ENCODE data around the gene SLC34A3.

SLC34A3 gene

GRCh38 chr9:137218754-137219271 is 11.9 kb upstream of the SLC34A3 start:
- no peak for DNase-seq

- DNase-seq = no peak
Observed at GRCh38 chr9:137219757-137220316, 10.9 kb upstream of the SLC34A3 start.

GRCh38 chr9:137220317-137221094 is 10.2 kb upstream of the SLC34A3 start:
- no peak for DNase-seq

GRCh38 chr9:137221095-137221505 is 9.6 kb upstream of the SLC34A3 start:
- DNase-seq = no peak

- DNase-seq = no peak
Observed at GRCh38 chr9:137221506-137222111, 9.1 kb upstream of the SLC34A3 start.

- no peak for DNase-seq
Observed at GRCh38 chr9:137222190-137223077, 8.3 kb upstream of the SLC34A3 start, which contains the start of gene RNF208. Gene RNF208, minus strand, starts transcription at chr9:137222240. Its CDS starts 1,028 bp downstream, at chr9:137221212.

GRCh38 chr9:137223078-137223970 is 7.4 kb upstream of the SLC34A3 start:
- DNase-seq = peak; percentile 93 to 96

- DNase-seq = no peak
Observed at GRCh38 chr9:137224830-137225694, 5.6 kb upstream of the SLC34A3 start, which contains the start of gene CYSRT1. Gene CYSRT1, plus strand, starts transcription at chr9:137225174. Its CDS starts 448 bp downstream, at chr9:137225622.

- DNase-seq = no peak
Observed at GRCh38 chr9:137225699-137226331, 4.9 kb upstream of the SLC34A3 start.

GRCh38 chr9:137226338-137227053 is 4.2 kb upstream of the SLC34A3 start:
- DNase-seq = no peak

GRCh38 chr9:137227054-137227852 is 3.4 kb upstream of the SLC34A3 start, which contains the start of gene RNF224:
Gene RNF224, plus strand, starts transcription at chr9:137227502. Its CDS starts 834 bp downstream, at chr9:137228336.
- DNase-seq = peak; percentile 37 to 48

- no peak for DNase-seq
Observed at GRCh38 chr9:137227853-137228505, 2.7 kb upstream of the SLC34A3 start.

GRCh38 chr9:137228506-137228967 is 2.2 kb upstream of the SLC34A3 start:
- DNase-seq = no peak

- DNase-seq = no peak
Observed at GRCh38 chr9:137228968-137229896, 1.5 kb upstream of the SLC34A3 start.

GRCh38 chr9:137229903-137230704 is 597 bp upstream of the SLC34A3 start:
- no peak for DNase-seq

Measured in bone marrow (tissue), 2 donors.